ENCODE data around the gene HOXB2. TPM values are rescaled to one million over a fixed set of nuclear protein-coding genes. Genes with fewer than 3 reads are reported as not detected.

The HOXB2 gene
- total RNA-seq, 1 donor from 2014 or later: 55.3 TPM

- Histone ChIP-seq H3K27me3 (no peaks in the 10 kb centered on the region), H3K9me3 (no peaks in the 10 kb centered on the region), H3K4me1 (peaks cover 2 to 74% of the 10 kb centered on the region in 2 donors), H3K27ac (peak overlapping the region; percentile 61 to 74), H3K36me3 (no peaks in the 10 kb centered on the region), H3K4me3 (peak overlapping the region; percentile 59 to 71)
- no peak for DNase-seq (ENCODE audit: low spot score in 2 of 2)
- TF ChIP-seq CTCF (IDR thresholded peaks at IDR 0.05): no peak
- intact Hi-C loops (cut with DNase I): no loop called here
Measured at GRCh38 chr17:48565022-48565554, 20.2 kb upstream of the HOXB2 start.

- TF ChIP-seq CTCF (IDR thresholded peaks at IDR 0.05): no peak
- H3K27me3 ChIP-seq: no peaks in the 10 kb centered on the region
- intact Hi-C loops (cut with DNase I): no loop called here
- H3K4me3 ChIP-seq: peak overlapping the region; percentile 59 to 71
- DNase-seq (ENCODE audit: low spot score in 2 of 2): peak in 1 of 2 donors; percentile 68
- H3K27ac ChIP-seq: peak overlapping the region; percentile 61 to 74
- no peaks in the 10 kb centered on the region for H3K36me3 ChIP-seq
- H3K4me1 ChIP-seq: peaks cover 0 to 74% of the 10 kb centered on the region in 2 donors
- H3K9me3 ChIP-seq: no peaks in the 10 kb centered on the region
Measured at GRCh38 chr17:48564188-48565021, 19.5 kb upstream of the HOXB2 start.

- DNase-seq (ENCODE audit: low spot score in 2 of 2): no peak
- H3K27me3 ChIP-seq: no peaks in the 10 kb centered on the region
- intact Hi-C loops (cut with DNase I): no loop called here
- H3K36me3 ChIP-seq: no peaks in the 10 kb centered on the region
- peaks cover 0 to 73% of the 10 kb centered on the region in 2 donors for H3K4me1 ChIP-seq
- no peaks in the 10 kb centered on the region for H3K9me3 ChIP-seq
- TF ChIP-seq CTCF (IDR thresholded peaks at IDR 0.05): no peak
- H3K27ac ChIP-seq: peak overlapping the region; percentile 61 to 74
- peak overlapping the region; percentile 59 to 71 for H3K4me3 ChIP-seq
Measured at GRCh38 chr17:48563867-48564187, 18.9 kb upstream of the HOXB2 start.

GRCh38 chr17:48563385-48563838, 18.5 kb upstream of the HOXB2 start:
- no peaks in the 10 kb centered on the region for H3K9me3 ChIP-seq
- intact Hi-C loops (cut with DNase I): no loop called here
- no peaks in the 10 kb centered on the region for H3K27me3 ChIP-seq
- no peak for TF ChIP-seq CTCF (IDR thresholded peaks at IDR 0.05)
- peak overlapping the region in 1 of 2 donors; percentile 71 for H3K4me3 ChIP-seq
- H3K27ac ChIP-seq: peak overlapping the region; percentile 61 to 74
- peaks cover under 1 to 72% of the 10 kb centered on the region in 2 donors for H3K4me1 ChIP-seq
- DNase-seq (ENCODE audit: low spot score in 2 of 2): no peak
- H3K36me3 ChIP-seq: no peaks in the 10 kb centered on the region

- H3K27me3 ChIP-seq: no peaks in the 10 kb centered on the region
Measured at GRCh38 chr17:48562934-48563333, 18.0 kb upstream of the HOXB2 start.

More at GRCh38 chr17:48562934-48563333, 18.0 kb upstream of the HOXB2 start:
- no peak for TF ChIP-seq CTCF (IDR thresholded peaks at IDR 0.05)
- Histone ChIP-seq H3K36me3 (no peaks in the 10 kb centered on the region), H3K27ac (peak overlapping the region; percentile 30 to 61), H3K4me3 (no peak overlapping the region), H3K9me3 (no peaks in the 10 kb centered on the region), H3K4me1 (peaks cover 5 to 74% of the 10 kb centered on the region in 2 donors)
- no peak for DNase-seq (ENCODE audit: low spot score in 2 of 2)
- intact Hi-C loops (cut with DNase I): no loop called here
